Endothelial cell of umbilical vein (primary cell): ENCODE measurements around the gene RIOK1. TPM values are rescaled to one million over a fixed set of nuclear protein-coding genes. Genes with fewer than 3 reads are reported as not detected.

Experiments
- BruUV-seq: library from RNA; stranded (reverse); fragments of 400-500 nt; replicated peaks from 2 replicates; lab custom pipeline; 2021; lab: Mats Ljungman, UMichigan
- CTCF ChIA-PET: fragments of 300-600, 350-600 bp; sonication (Branson Sonifier 250); formaldehyde crosslinking; loops from one replicate; lab custom pipeline; 2021; ENCODE audit warnings: antibody characterized with exemption, inconsistent platforms; lab: Charles Lee
- POLR2A ChIA-PET: fragments of 300-600, 350-600 bp; sonication (Branson Sonifier 250); formaldehyde crosslinking; loops from one replicate; lab custom pipeline; 2021; ENCODE audit warnings: antibody characterized with exemption, inconsistent platforms; lab: Charles Lee
- DNase-seq: peaks from one replicate; pipeline ENCODE4 v3.0.0-alpha.2; 2011; ENCODE audit warnings: low read depth, low spot score
- FAIRE-seq: peaks from 2 replicates; lab custom pipeline; 2011; peaks lifted over from hg19 to GRCh38; lab: Jason Lieb, UNC
- H2AFZ ChIP-seq: 2 replicates; pipeline ENCODE4 v1.6.0; 2012; ENCODE audit warnings: low read depth, low read length, control low read depth, inconsistent platforms
- H3K27ac ChIP-seq: 2 replicates; pipeline ENCODE4 v1.5.1; 2011; ENCODE audit warnings: low read depth, mild to moderate bottlenecking, control low read depth, low read length, moderate library complexity; ENCODE audit not compliant: insufficient read depth
- H3K27me3 ChIP-seq, 2 experiments: 2 replicates each; pipeline versions ENCODE4 v1.6.0 to v1.6.1; 2011; ENCODE audit warnings: low read length in 2 of 2, mixed read lengths in 1 of 2; ENCODE audit not compliant: control insufficient read depth in 2 of 2, insufficient read depth in 2 of 2
- H3K36me3 ChIP-seq, 2 experiments: 2 replicates in 1 of 2; 3 replicates in 1 of 2; pipeline ENCODE4 v1.5.1; 2011; ENCODE audit warnings: low read length in 2 of 2, mild to moderate bottlenecking in 1 of 2, moderate library complexity in 1 of 2; ENCODE audit not compliant: control insufficient read depth in 2 of 2, insufficient read depth in 2 of 2; ENCODE audit errors: extremely low read depth in 1 of 2
- H3K4me1 ChIP-seq: 3 replicates; pipeline ENCODE4 v1.5.1; 2011; ENCODE audit warnings: mild to moderate bottlenecking, low read length; ENCODE audit not compliant: control insufficient read depth, insufficient read depth; ENCODE audit errors: extremely low read depth
- H3K4me2 ChIP-seq: 2 replicates; pipeline ENCODE4 v1.6.1; 2011; ENCODE audit warnings: low read length, control low read depth, mixed read lengths; ENCODE audit not compliant: insufficient read depth
- H3K4me3 ChIP-seq, 3 experiments: fragments of 200-600 bp in 1 of 3; sonication (generic), shearing (Covaris generic) in 1 of 3; replicated peaks in 1 of 3; 2 replicates each; pipeline ENCODE4 v1.5.1; 2011 to 2016; ENCODE audit warnings: control low read depth in 3 of 3, low read length in 3 of 3, mild to moderate bottlenecking in 2 of 3, inconsistent platforms in 1 of 3, low read depth in 1 of 3, moderate library complexity in 1 of 3; ENCODE audit not compliant: insufficient read depth in 1 of 3
- H3K79me2 ChIP-seq: 2 replicates; pipeline ENCODE4 v1.6.0; 2012; ENCODE audit warnings: low read length, inconsistent platforms; ENCODE audit not compliant: control insufficient read depth, insufficient read depth
- H3K9ac ChIP-seq: replicated peaks from 2 replicates; pipeline ENCODE3; 2011; ENCODE audit warnings: low read length, control low read depth; ENCODE audit not compliant: insufficient read depth; ENCODE audit errors: extremely low read depth
- H3K9me1 ChIP-seq: replicated peaks from 3 replicates; pipeline ENCODE4 v1.6.0; 2011; ENCODE audit warnings: mild to moderate bottlenecking, low read length; ENCODE audit not compliant: control insufficient read depth, insufficient read depth; ENCODE audit errors: extremely low read depth
- H3K9me3 ChIP-seq: replicated peaks from 2 replicates; pipeline ENCODE4 v1.5.1; 2012; ENCODE audit warnings: low read length, inconsistent platforms; ENCODE audit not compliant: control insufficient read depth, insufficient read depth
- H4K20me1 ChIP-seq: replicated peaks from 2 replicates; pipeline ENCODE3; 2011; ENCODE audit warnings: mild to moderate bottlenecking, low read length; ENCODE audit not compliant: control insufficient read depth, insufficient read depth; ENCODE audit errors: extremely low read depth
- FOS ChIP-seq: IDR thresholded peaks from 2 replicates; pipeline ENCODE4 v1.6.1; 2011; ENCODE audit warnings: mild to moderate bottlenecking, low read length, moderate library complexity, borderline replicate concordance; ENCODE audit not compliant: insufficient read depth
- MAX ChIP-seq: IDR thresholded peaks from 2 replicates; pipeline ENCODE4 v1.6.1; 2011; ENCODE audit not compliant: insufficient read depth, insufficient read length
- MYC ChIP-seq: IDR thresholded peaks from one replicate; pipeline ENCODE4 v1.6.1; 2011; ENCODE audit warnings: mild to moderate bottlenecking, low read depth, low read length
- POLR2AphosphoS5 ChIP-seq: IDR thresholded peaks from 2 replicates; pipeline ENCODE4 v1.6.1; 2012; ENCODE audit warnings: low read depth, mild to moderate bottlenecking, control low read depth, low read length, moderate library complexity; ENCODE audit not compliant: insufficient read depth
- dilution Hi-C: fragments of 300-500 bp; cut with MboI; formaldehyde crosslinking; loops from one replicate; pipeline ENCODE4 v1.15.0; 2019; ENCODE audit warnings: low sequenced_read_pairs; ENCODE audit not compliant: extremely low pct_ligation_motif_present
- intact Hi-C: fragments of 100-400 bp; cut with micrococcal nuclease; formaldehyde crosslinking; loops from one replicate; pipeline ENCODE4 v1.10.0; 2022
- polyA plus RNA-seq, 4 experiments: library from polyadenylated mRNA; depleted of rRNA in 3 of 4; stranded (reverse) in 3 of 4; unstranded in 1 of 4; fragments of >200 nt; gene quantifications; 2 replicates each; pipeline versions ENCODE4 v1.2.1 to v1.2.3, GENCODE V29; 2011 to 2012; ENCODE audit warnings: missing spikeins in 1 of 4
- total RNA-seq: library from RNA; stranded (reverse); gene quantifications from 2 replicates; pipeline ENCODE4 v1.2.3, GENCODE V29; 2021

The RIOK1 gene
- total and polyA plus RNA-seq, 2 donors (not counting 3 experiments of a cell fraction or from before 2014, with no cell fraction given): 9.2 to 21.4 TPM

DNA sequence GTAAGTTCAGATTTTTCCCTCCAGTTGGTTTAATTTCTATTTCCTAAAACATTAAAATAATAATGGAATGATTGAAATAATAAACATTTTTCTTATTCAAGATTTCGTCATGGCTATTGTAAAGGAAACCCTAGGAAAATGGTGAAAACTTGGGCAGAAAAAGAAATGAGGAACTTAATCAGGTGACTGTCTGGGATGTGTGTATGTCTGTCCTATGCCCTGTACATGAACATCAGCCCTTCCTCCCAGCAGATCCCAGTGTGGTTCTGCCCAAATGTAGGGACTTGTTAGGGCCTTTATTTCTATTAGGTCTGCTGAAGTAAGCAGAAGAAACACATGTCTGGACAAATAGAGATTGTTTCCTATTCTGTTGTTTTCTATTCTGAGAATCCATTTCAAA lies 13.1 kb downstream of the RIOK1 start:
- ChIA-PET POLR2A (no interaction called here), CTCF (no interaction called here)
- Histone ChIP-seq H4K20me1 (no peaks in the 10 kb centered on the region), H3K27ac (no peak overlapping the region), H3K4me3 (no peak overlapping the region), H3K36me3 (peaks cover 13 to 24% of the 10 kb centered on the region in 2 experiments), H3K27me3 (no peaks in the 10 kb centered on the region), H3K4me2 (no peak overlapping the region), H3K4me1 (no peaks in the 10 kb centered on the region), H3K79me2 (no peaks in the 10 kb centered on the region), H3K9ac (no peak overlapping the region), H2AFZ (no peak overlapping the region), H3K9me1 (no peaks in the 10 kb centered on the region), H3K9me3 (no peaks in the 10 kb centered on the region)
- BruUV-seq: no TSS peak
- DNase-seq: no peak
- intact Hi-C loops: no loop called here
- dilution Hi-C loops: no loop called here
- no peak for FAIRE-seq
- TF ChIP-seq FOS: no peak
- no peak for TF ChIP-seq MAX
- no peak for TF ChIP-seq MYC
- TF ChIP-seq POLR2AphosphoS5: no peak

- Histone ChIP-seq H3K4me3 (no peak overlapping the region), H3K36me3 (peaks cover 13 to 19% of the 10 kb centered on the region in 2 experiments), H3K9me3 (no peaks in the 10 kb centered on the region), H3K4me2 (no peak overlapping the region), H3K9ac (no peak overlapping the region), H3K9me1 (no peaks in the 10 kb centered on the region), H3K79me2 (no peaks in the 10 kb centered on the region), H3K27ac (no peak overlapping the region), H3K4me1 (no peaks in the 10 kb centered on the region), H2AFZ (no peak overlapping the region), H3K27me3 (no peaks in the 10 kb centered on the region), H4K20me1 (no peaks in the 10 kb centered on the region)
- no peak for DNase-seq
- ChIA-PET CTCF (interaction anchor here (0.8 kb wide), 1 partner anchor 12 kb away, joined by 4 read pairs; no protein-coding TSS in a partner anchor), POLR2A (no interaction called here)
- intact Hi-C loops (no loop called here), dilution Hi-C loops (no loop called here)
- FAIRE-seq: no peak
- no TSS peak for BruUV-seq
- TF ChIP-seq FOS: no peak
These were observed 14.9 kb downstream of the RIOK1 start for GRCh38 chr6:7404546-7404945.
